PC-3 (cell line): ENCODE results near the gene NLE1. TPM values are rescaled to one million over a fixed set of nuclear protein-coding genes. Genes with fewer than 3 reads are reported as not detected.
"Not testable (repeated sequence)": the region's sequence is repeated elsewhere in the genome, so short reads cannot be mapped to it uniquely, and the experiment has no call there.

Source experiments
- ATAC-seq: fragments of 200-7000 bp; cut with Tn5 transposase; 2 replicates; pipeline ENCODE4 v1.9.1; 2020; ENCODE audit warnings: mild to moderate bottlenecking, moderate library complexity
- BruUV-seq: library from RNA; stranded (reverse); fragments of 400-500 nt; replicated peaks from 2 replicates; lab custom pipeline; 2021; lab: Mats Ljungman, UMichigan
- CTCF ChIA-PET: fragments of 300-600 bp; sonication (Branson Sonifier 250); formaldehyde crosslinking; loops from one replicate; lab custom pipeline; 2022; ENCODE audit warnings: antibody characterized with exemption; lab: Charles Lee
- POLR2A ChIA-PET: fragments of 300-600 bp; sonication (Branson Sonifier 250); formaldehyde crosslinking; loops from one replicate; lab custom pipeline; 2022; ENCODE audit warnings: antibody characterized with exemption; ENCODE audit not compliant: unreplicated experiment; lab: Charles Lee
- DNase-seq: peaks from one replicate; pipeline ENCODE4 v3.0.0-alpha.2; 2015
- H2AFZ ChIP-seq: fragments of 300-600 bp; sonication (generic); 2 replicates; pipeline ENCODE4 v1.6.0; 2016; ENCODE audit warnings: antibody characterized with exemption, low read length
- H3F3A ChIP-seq: fragments of 300-600 bp; sonication (generic); one replicate; pipeline ENCODE4 v1.6.0; 2017; ENCODE audit warnings: antibody characterized with exemption, low read length, control low read depth, mild to moderate bottlenecking; ENCODE audit not compliant: unreplicated experiment
- H3K27ac ChIP-seq: fragments of 300-600 bp; sonication (generic); 2 replicates; pipeline ENCODE4 v1.5.1; 2016; ENCODE audit warnings: mild to moderate bottlenecking, low read length
- H3K27me3 ChIP-seq: fragments of 300-600 bp; sonication (generic); 2 replicates; pipeline ENCODE4 v1.6.1; 2016; ENCODE audit warnings: low read length, mixed read lengths
- H3K36me3 ChIP-seq: fragments of 300-600 bp; sonication (generic); 2 replicates; pipeline ENCODE4 v1.6.1; 2016; ENCODE audit warnings: low read depth, mixed run types, low read length, mixed read lengths
- H3K4me1 ChIP-seq: fragments of 300-600 bp; sonication (generic); 2 replicates; pipeline ENCODE4 v1.5.1; 2016; ENCODE audit warnings: low read length; ENCODE audit not compliant: insufficient read depth
- H3K4me2 ChIP-seq: fragments of 300-600 bp; sonication (generic); 2 replicates; pipeline ENCODE4 v1.6.0; 2016; ENCODE audit warnings: low read length
- H3K4me3 ChIP-seq: fragments of 300-600 bp; sonication (generic); 2 replicates; pipeline ENCODE4 v1.5.1; 2016; ENCODE audit warnings: mild to moderate bottlenecking, low read length, mixed read lengths
- H3K79me2 ChIP-seq: fragments of 300-600 bp; sonication (generic); 2 replicates; pipeline ENCODE4 v1.6.1; 2017; ENCODE audit warnings: low read length, mixed read lengths
- H3K9ac ChIP-seq: fragments of 300-600 bp; sonication (generic); 2 replicates; pipeline ENCODE4 v1.6.0; 2016; ENCODE audit warnings: mild to moderate bottlenecking, low read length
- H3K9me2 ChIP-seq: fragments of 300-600 bp; sonication (generic); replicated peaks from 2 replicates; pipeline ENCODE4 v1.6.1; 2016; ENCODE audit warnings: mixed run types, low read length, mixed read lengths
- H3K9me3 ChIP-seq: fragments of 300-600 bp; sonication (generic); 2 replicates; pipeline ENCODE4 v1.6.1; 2016; ENCODE audit warnings: low read length, mixed read lengths
- H4K20me1 ChIP-seq: fragments of 300-600 bp; sonication (generic); 2 replicates; pipeline ENCODE4 v1.6.1; 2016; ENCODE audit warnings: low read length, mixed read lengths
- EZH2 ChIP-seq: fragments of 300-600 bp; sonication (generic); IDR thresholded peaks from one replicate; pipeline ENCODE4 v1.6.1; 2017; ENCODE audit warnings: antibody characterized with exemption, mild to moderate bottlenecking, low read length; ENCODE audit not compliant: unreplicated experiment
- EZH2phosphoT487 ChIP-seq: fragments of 300-600 bp; sonication (generic); IDR thresholded peaks from 2 replicates; pipeline ENCODE4 v1.6.1; 2018; ENCODE audit warnings: mild to moderate bottlenecking, antibody characterized with exemption, low read length, borderline replicate concordance
- intact Hi-C: fragments of 100-400 bp; cut with micrococcal nuclease; formaldehyde crosslinking; loops from 2 replicates; pipeline ENCODE4 v1.9.0; 2023
- total RNA-seq: library from RNA; depleted of rRNA; stranded (reverse); fragments of >200 nt; gene quantifications from 2 replicates; pipeline ENCODE4 v1.2.3, GENCODE V29; 2014
- TF ChIP-seq, protein P1 (sequence below): fragments of 300-600 bp; sonication (generic); conservative IDR thresholded peaks from 2 replicates; pipeline ENCODE4 v1.5.1; 2017; ENCODE audit warnings: antibody characterized with exemption, low read depth, mild to moderate bottlenecking, low read length

The NLE1 gene
- total RNA-seq, 1 experiment from 2014 or later: 18.6 TPM

- H4K20me1 ChIP-seq: no peaks in the 10 kb centered on the region
- no peaks in the 10 kb centered on the region for H3K9me3 ChIP-seq
- intact Hi-C loops: loop anchor here (2.0 to 5.0 kb wide), 3 partner anchors 119 to 696 kb away; partner anchors contain the start of gene LIG3
- peak; percentile 44 for ATAC-seq
- TF ChIP-seq EZH2: no peak
- TF ChIP-seq, protein P1, sequence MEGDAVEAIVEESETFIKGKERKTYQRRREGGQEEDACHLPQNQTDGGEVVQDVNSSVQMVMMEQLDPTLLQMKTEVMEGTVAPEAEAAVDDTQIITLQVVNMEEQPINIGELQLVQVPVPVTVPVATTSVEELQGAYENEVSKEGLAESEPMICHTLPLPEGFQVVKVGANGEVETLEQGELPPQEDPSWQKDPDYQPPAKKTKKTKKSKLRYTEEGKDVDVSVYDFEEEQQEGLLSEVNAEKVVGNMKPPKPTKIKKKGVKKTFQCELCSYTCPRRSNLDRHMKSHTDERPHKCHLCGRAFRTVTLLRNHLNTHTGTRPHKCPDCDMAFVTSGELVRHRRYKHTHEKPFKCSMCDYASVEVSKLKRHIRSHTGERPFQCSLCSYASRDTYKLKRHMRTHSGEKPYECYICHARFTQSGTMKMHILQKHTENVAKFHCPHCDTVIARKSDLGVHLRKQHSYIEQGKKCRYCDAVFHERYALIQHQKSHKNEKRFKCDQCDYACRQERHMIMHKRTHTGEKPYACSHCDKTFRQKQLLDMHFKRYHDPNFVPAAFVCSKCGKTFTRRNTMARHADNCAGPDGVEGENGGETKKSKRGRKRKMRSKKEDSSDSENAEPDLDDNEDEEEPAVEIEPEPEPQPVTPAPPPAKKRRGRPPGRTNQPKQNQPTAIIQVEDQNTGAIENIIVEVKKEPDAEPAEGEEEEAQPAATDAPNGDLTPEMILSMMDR: peak; percentile 65
- no peak for TF ChIP-seq EZH2phosphoT487
- H2AFZ ChIP-seq: no peak overlapping the region
- H3K9me2 ChIP-seq: no peaks in the 10 kb centered on the region
- H3K4me1 ChIP-seq: peaks cover 17% of the 10 kb centered on the region
- H3K4me3 ChIP-seq: peak overlapping the region; percentile 87; the same call in 1 of the 2 replicates
- no peak overlapping the region for H3K27ac ChIP-seq
- POLR2A ChIA-PET: no interaction called here
- H3K9ac ChIP-seq: no peak overlapping the region
- peak overlapping the region; percentile 95 for H3K4me2 ChIP-seq
- no peaks in the 10 kb centered on the region for H3F3A ChIP-seq
- peaks cover 40% of the 10 kb centered on the region for H3K79me2 ChIP-seq
- peak; percentile 50 for DNase-seq
- H3K36me3 ChIP-seq: no peaks in the 10 kb centered on the region
- no peaks in the 10 kb centered on the region for H3K27me3 ChIP-seq
- CTCF ChIA-PET: interaction anchor here (0.5 kb wide), 1 partner anchor 190 kb away, joined by 3 read pairs; no protein-coding TSS in a partner anchor
- BruUV-seq: no TSS peak
These were observed 24.1 kb downstream of the NLE1 start for GRCh38 chr17:35117984-35118383.

- H3K36me3 ChIP-seq: no peaks in the 10 kb centered on the region
- DNase-seq (no peak), ATAC-seq (no peak)
- H3K27ac ChIP-seq: no peak overlapping the region
- BruUV-seq: no TSS peak
- H3K9me2 ChIP-seq: no peaks in the 10 kb centered on the region
- no peaks in the 10 kb centered on the region for H4K20me1 ChIP-seq
- no peak overlapping the region for H3K4me2 ChIP-seq
- intact Hi-C loops: loop anchor here (5.0 kb wide), 2 partner anchors 135 to 695 kb away; partner anchors contain the start of gene LIG3
- no peaks in the 10 kb centered on the region for H3F3A ChIP-seq
- peaks cover 45% of the 10 kb centered on the region for H3K79me2 ChIP-seq
- no peaks in the 10 kb centered on the region for H3K27me3 ChIP-seq
- H3K4me1 ChIP-seq: peaks cover 17% of the 10 kb centered on the region
- TF ChIP-seq EZH2 (no peak), EZH2phosphoT487 (no peak)
- TF ChIP-seq, protein P1: no peak
- no peak overlapping the region for H2AFZ ChIP-seq
- POLR2A ChIA-PET: no interaction called here
- no peak overlapping the region for H3K9ac ChIP-seq
- CTCF ChIA-PET: no interaction called here
- H3K4me3 ChIP-seq: no peak overlapping the region
- no peaks in the 10 kb centered on the region for H3K9me3 ChIP-seq
These were observed 25.3 kb downstream of the NLE1 start for GRCh38 chr17:35116845-35117244.

- H2AFZ ChIP-seq, CTCF ChIA-PET, ATAC-seq, H3K27me3 ChIP-seq, H3K9ac ChIP-seq, intact Hi-C loops, POLR2A ChIA-PET, H3K4me3 ChIP-seq, H3K4me1 ChIP-seq, H4K20me1 ChIP-seq, H3K9me3 ChIP-seq, BruUV-seq, H3K27ac ChIP-seq, DNase-seq, H3K9me2 ChIP-seq, H3F3A ChIP-seq, H3K4me2 ChIP-seq, H3K36me3 ChIP-seq: not testable (repeated sequence)
- H3K79me2 ChIP-seq: peaks cover 17% of the 10 kb centered on the region
These were observed 31.3 kb downstream of the NLE1 start for GRCh38 chr17:35110791-35111190.
